ENCODE measurements around the gene DLX3. TPM values are rescaled to one million over a fixed set of nuclear protein-coding genes. Genes with fewer than 3 reads are reported as not detected.

Gene DLX3
- total RNA-seq, 2 experiments from 2014 or later, result not detected

DNA sequence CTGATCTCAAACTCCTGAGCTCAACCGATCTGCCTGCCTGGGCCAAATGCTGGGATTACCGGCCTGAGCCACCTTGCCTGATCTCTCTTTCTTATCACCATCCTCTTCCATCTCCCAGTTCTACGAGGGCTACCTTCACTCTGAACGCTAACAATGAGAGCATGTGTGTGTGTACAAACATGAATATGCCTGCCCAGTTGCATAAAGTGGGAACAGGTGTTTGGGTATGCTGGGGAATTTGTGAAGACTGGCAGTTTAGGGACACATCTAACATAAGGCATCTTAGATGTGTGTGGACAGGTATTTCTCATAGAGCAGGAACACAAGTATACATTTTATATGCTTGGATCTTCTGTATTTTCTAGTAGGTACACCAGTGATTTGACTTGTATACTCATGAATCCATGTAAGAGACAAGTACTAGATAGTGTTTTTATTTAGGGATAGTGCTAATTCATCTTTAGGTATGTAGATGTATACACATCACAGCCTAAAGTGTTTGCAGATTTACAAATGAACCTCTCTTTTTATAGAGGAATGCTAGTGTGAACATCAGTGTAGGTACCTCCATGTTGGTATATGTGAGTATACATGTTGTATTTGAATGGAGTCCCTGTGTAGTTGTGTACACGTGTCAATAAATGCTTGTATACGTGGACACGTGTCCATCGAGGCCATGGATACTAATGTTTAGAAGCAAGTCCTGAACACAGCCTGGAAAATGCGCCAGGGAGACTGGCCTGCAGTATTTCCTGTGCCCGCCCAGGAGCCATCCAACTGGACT, 27.2 kb downstream of the DLX3 start:
- POLR2A ChIA-PET, result no interaction called here
- Histone ChIP-seq H3K79me2 (ENCODE audit: insufficient read depth, low read depth, low read length) (no peaks in the 10 kb centered on the region), H3K4me2 (ENCODE audit: low read length) (peak overlapping the region; percentile 77; the same call in 1 of the 2 replicates), H3K9me3 (ENCODE audit: low read length) (no peaks in the 10 kb centered on the region), H4K20me1 (ENCODE audit: insufficient read depth, low read length) (no peaks in the 10 kb centered on the region), H3K27ac (ENCODE audit: low read depth, low read length, poor library complexity, severe bottlenecking) (no peak overlapping the region), H3K4me3 (ENCODE audit: low read depth, low read length, poor library complexity, severe bottlenecking) (peak overlapping the region; percentile 70), H3K9me2 (ENCODE audit: insufficient read depth, low read length) (no peaks in the 10 kb centered on the region), H3K36me3 (ENCODE audit: insufficient read depth, low read length) (no peaks in the 10 kb centered on the region), H2AFZ (ENCODE audit: low read length) (peak overlapping the region; percentile 89; the same call in 1 of the 2 replicates), H3K4me1 (ENCODE audit: insufficient read depth, low read length, poor library complexity, severe bottlenecking) (peaks cover 9% of the 10 kb centered on the region)
- no peak for DNase-seq (ENCODE audit: low spot score)
- BruUV-seq (replicated peaks), result no TSS peak
- intact Hi-C loops (cut with micrococcal nuclease; ENCODE audit: unreplicated experiment), result no loop called here
- CTCF ChIA-PET (ENCODE audit: unreplicated experiment), result no interaction called here
- TF ChIP-seq EZH2phosphoT487 (IDR thresholded peaks at IDR 0.05; ENCODE audit: borderline replicate concordance, low read depth, low read length), result no peak
- TF ChIP-seq, protein P1, sequence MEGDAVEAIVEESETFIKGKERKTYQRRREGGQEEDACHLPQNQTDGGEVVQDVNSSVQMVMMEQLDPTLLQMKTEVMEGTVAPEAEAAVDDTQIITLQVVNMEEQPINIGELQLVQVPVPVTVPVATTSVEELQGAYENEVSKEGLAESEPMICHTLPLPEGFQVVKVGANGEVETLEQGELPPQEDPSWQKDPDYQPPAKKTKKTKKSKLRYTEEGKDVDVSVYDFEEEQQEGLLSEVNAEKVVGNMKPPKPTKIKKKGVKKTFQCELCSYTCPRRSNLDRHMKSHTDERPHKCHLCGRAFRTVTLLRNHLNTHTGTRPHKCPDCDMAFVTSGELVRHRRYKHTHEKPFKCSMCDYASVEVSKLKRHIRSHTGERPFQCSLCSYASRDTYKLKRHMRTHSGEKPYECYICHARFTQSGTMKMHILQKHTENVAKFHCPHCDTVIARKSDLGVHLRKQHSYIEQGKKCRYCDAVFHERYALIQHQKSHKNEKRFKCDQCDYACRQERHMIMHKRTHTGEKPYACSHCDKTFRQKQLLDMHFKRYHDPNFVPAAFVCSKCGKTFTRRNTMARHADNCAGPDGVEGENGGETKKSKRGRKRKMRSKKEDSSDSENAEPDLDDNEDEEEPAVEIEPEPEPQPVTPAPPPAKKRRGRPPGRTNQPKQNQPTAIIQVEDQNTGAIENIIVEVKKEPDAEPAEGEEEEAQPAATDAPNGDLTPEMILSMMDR (conservative IDR thresholded peaks at IDR 0.05; ENCODE audit: low read length), result no peak

DNA sequence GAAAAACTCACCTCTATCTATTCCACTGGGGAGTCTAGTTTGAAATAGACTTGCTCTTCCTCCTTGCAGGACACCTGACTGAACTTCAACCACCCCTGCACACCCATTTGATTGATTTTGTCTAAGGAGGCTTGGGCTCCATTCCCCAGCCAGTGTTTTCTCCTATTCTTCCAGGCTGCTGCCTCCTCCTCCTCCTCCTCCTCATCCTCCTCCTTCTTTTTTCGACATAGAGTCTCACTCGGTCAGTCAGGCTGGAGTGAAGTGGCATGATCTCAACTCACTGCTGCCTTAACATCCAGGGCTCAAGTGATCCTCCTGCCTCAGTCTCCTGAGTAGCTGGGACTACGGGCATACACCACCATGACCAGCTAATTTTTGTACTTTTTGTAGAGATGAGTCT, 27.8 kb downstream of the DLX3 start:
- no peaks in the 10 kb centered on the region for H3K9me3 ChIP-seq (ENCODE audit: low read length)
- no peak for TF ChIP-seq EZH2phosphoT487 (IDR thresholded peaks at IDR 0.05; ENCODE audit: borderline replicate concordance, low read depth, low read length)
- TF ChIP-seq, protein P1 (conservative IDR thresholded peaks at IDR 0.05; ENCODE audit: low read length), result no peak
- DNase-seq (ENCODE audit: low spot score), result no peak

DNA sequence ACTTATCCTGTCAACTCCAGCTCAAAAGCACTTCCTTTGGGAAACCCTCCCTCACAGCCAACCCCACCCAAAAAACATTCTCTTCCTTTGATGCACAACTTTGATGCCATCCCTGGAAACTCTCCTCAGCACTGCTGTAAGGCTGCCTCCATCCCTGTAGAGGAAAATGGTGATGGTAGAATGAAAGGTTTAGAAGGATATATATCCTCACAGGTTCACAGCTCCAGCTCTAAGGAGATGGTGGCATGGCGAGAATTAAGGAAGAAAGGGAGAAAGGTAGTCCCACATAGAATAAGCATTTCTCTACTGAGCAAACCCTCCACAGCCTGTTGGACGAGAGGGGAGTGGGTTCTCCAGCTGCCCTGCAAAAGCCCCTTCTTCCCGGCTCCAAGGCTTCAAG, 28.3 kb downstream of the DLX3 start:
- no peak overlapping the region for H2AFZ ChIP-seq (ENCODE audit: low read length)
- H3K79me2 ChIP-seq (ENCODE audit: insufficient read depth, low read depth, low read length), result no peaks in the 10 kb centered on the region
- no peak overlapping the region for H3K4me2 ChIP-seq (ENCODE audit: low read length)
- ChIA-PET CTCF (ENCODE audit: unreplicated experiment) (no interaction called here), POLR2A (no interaction called here)
- no peak overlapping the region for H3K27ac ChIP-seq (ENCODE audit: low read depth, low read length, poor library complexity, severe bottlenecking)
- no peaks in the 10 kb centered on the region for H4K20me1 ChIP-seq (ENCODE audit: insufficient read depth, low read length)
- no peaks in the 10 kb centered on the region for H3K9me2 ChIP-seq (ENCODE audit: insufficient read depth, low read length)
- no peaks in the 10 kb centered on the region for H3K9me3 ChIP-seq (ENCODE audit: low read length)
- H3K36me3 ChIP-seq (ENCODE audit: insufficient read depth, low read length), result no peaks in the 10 kb centered on the region
- no peak overlapping the region for H3K4me3 ChIP-seq (ENCODE audit: low read depth, low read length, poor library complexity, severe bottlenecking)
- peaks cover 9% of the 10 kb centered on the region for H3K4me1 ChIP-seq (ENCODE audit: insufficient read depth, low read length, poor library complexity, severe bottlenecking)
- intact Hi-C loops (cut with micrococcal nuclease; ENCODE audit: unreplicated experiment), result no loop called here
- TF ChIP-seq EZH2phosphoT487 (IDR thresholded peaks at IDR 0.05; ENCODE audit: borderline replicate concordance, low read depth, low read length), result no peak
- TF ChIP-seq, protein P1 (conservative IDR thresholded peaks at IDR 0.05; ENCODE audit: low read length), result no peak
- DNase-seq (ENCODE audit: low spot score), result no peak
- no TSS peak for BruUV-seq (replicated peaks)

More for the DNA sequence above, 27.8 kb downstream of the DLX3 start:
- H3K79me2 ChIP-seq (ENCODE audit: insufficient read depth, low read depth, low read length), result no peaks in the 10 kb centered on the region
- peaks cover 9% of the 10 kb centered on the region for H3K4me1 ChIP-seq (ENCODE audit: insufficient read depth, low read length, poor library complexity, severe bottlenecking)
- H3K4me3 ChIP-seq (ENCODE audit: low read depth, low read length, poor library complexity, severe bottlenecking), result no peak overlapping the region
- no peaks in the 10 kb centered on the region for H3K9me2 ChIP-seq (ENCODE audit: insufficient read depth, low read length)
- H3K36me3 ChIP-seq (ENCODE audit: insufficient read depth, low read length), result no peaks in the 10 kb centered on the region
- no peaks in the 10 kb centered on the region for H4K20me1 ChIP-seq (ENCODE audit: insufficient read depth, low read length)
- intact Hi-C loops (cut with micrococcal nuclease; ENCODE audit: unreplicated experiment), result no loop called here
- H3K4me2 ChIP-seq (ENCODE audit: low read length), result no peak overlapping the region
- H3K27ac ChIP-seq (ENCODE audit: low read depth, low read length, poor library complexity, severe bottlenecking), result no peak overlapping the region
- no peak overlapping the region for H2AFZ ChIP-seq (ENCODE audit: low read length)
- BruUV-seq (replicated peaks), result no TSS peak
- ChIA-PET POLR2A (no interaction called here), CTCF (ENCODE audit: unreplicated experiment) (no interaction called here)
